Heart right ventricle (tissue), 16 donors: ENCODE measurements around the gene SLC2A9. TPM values are rescaled to one million over a fixed set of nuclear protein-coding genes. Genes with fewer than 3 reads are reported as not detected.
"Not testable (repeated sequence)": the region's sequence is repeated elsewhere in the genome, so short reads cannot be mapped to it uniquely, and the experiment has no call there.

Source experiments
- ATAC-seq, 8 donors: fragments of 200-7000 bp; cut with Tn5 transposase; one replicate each; pipeline ENCODE4 v1.9.1; 2020; ENCODE audit warnings: mild to moderate bottlenecking in 8 of 8, moderate library complexity in 8 of 8, moderate number of reproducible peaks in 1 of 8
- DNase-seq, 2 donors: peaks; one replicate each; pipeline ENCODE4 v3.0.0-alpha.2; 2020
- H3K27ac ChIP-seq, 10 donors: fragments of 200-600 bp; sonication (generic) in 2 of 10; one replicate each; pipeline versions ENCODE4 v1.5.0 to v1.8.0; 2020 to 2022; ENCODE audit warnings: mild to moderate bottlenecking in 3 of 10
- H3K27me3 ChIP-seq, 7 donors: fragments of 200-600 bp; one replicate each; pipeline ENCODE4 v1.8.0; 2021 to 2022; ENCODE audit warnings: mild to moderate bottlenecking in 2 of 7
- H3K36me3 ChIP-seq, 9 donors: fragments of 200-600 bp; sonication (generic) in 1 of 9; one replicate each; pipeline versions ENCODE4 v1.5.0 to v1.8.0; 2020 to 2022; ENCODE audit warnings: mild to moderate bottlenecking in 2 of 9
- H3K4me1 ChIP-seq, 9 donors: fragments of 200-600 bp; sonication (generic) in 1 of 9; one replicate each; pipeline versions ENCODE4 v1.5.0 to v1.8.0; 2020 to 2022; ENCODE audit warnings: mild to moderate bottlenecking in 4 of 9
- H3K4me3 ChIP-seq, 10 donors: fragments of 200-600 bp; sonication (generic) in 2 of 10; one replicate each; pipeline versions ENCODE4 v1.5.0 to v1.8.0; 2020 to 2022; ENCODE audit warnings: mild to moderate bottlenecking in 7 of 10, moderate library complexity in 2 of 10
- H3K9me3 ChIP-seq, 11 donors: fragments of 200-600 bp in 10 of 11; sonication (generic) in 2 of 11; one replicate each; pipeline versions ENCODE4 v1.5.0 to v1.8.0; 2013 to 2022; ENCODE audit warnings: mild to moderate bottlenecking in 2 of 11, control low read depth in 1 of 11, moderate library complexity in 1 of 11
- WGBS, 2 donors: extraction: QIAGEN DNeasy Blood & Tissue Kit; methylation state at CpG; one replicate each; pipeline ENCODE4 v1.1.7; 2013; ENCODE audit warnings: inconsistent platforms in 1 of 2; 5-methylcytosine and 5-hydroxymethylcytosine counted together
- intact Hi-C, 10 donors: fragments of 100-400 bp; cut with DNase I; formaldehyde crosslinking; loops; one replicate each; pipeline versions ENCODE4 v1.11.1 to v1.14.2; 2022
- polyA plus RNA-seq, 2 donors: library from polyadenylated mRNA; stranded (reverse); fragments of 200-250 nt; gene quantifications; one replicate each; pipeline ENCODE4 v1.2.3, GENCODE V29; 2013
- total RNA-seq, 10 donors: library from RNA; stranded (reverse); fragmentation: NEBNext Ultra II Directional in 3 of 10; extraction: Animal tissue kit (Norgen Biotek cat#: 25700) in 3 of 10; gene quantifications; one replicate each; pipeline versions ENCODE4 v1.2.1 to v1.2.4, GENCODE V29; 2021 to 2023
- TF ChIP-seq, protein P1 (sequence below), 9 donors: fragments of 200-600 bp; sonication (generic) in 2 of 9; IDR thresholded peaks; one replicate each; pipeline versions ENCODE4 v1.5.0 to v1.8.0; 2021 to 2022; ENCODE audit warnings: antibody characterized with exemption in 9 of 9, mild to moderate bottlenecking in 5 of 9, moderate library complexity in 1 of 9
- donor health status: Arrhythmogenic right ventricular cardiomyopathy.
- donor health status: ischemic (EF 13 %, LVEDD 7.1; RV severe dilation, severe dysfunction).
- donor health status: healthy with polysubstance abuse.
- donor health status: DM: no; HTN: yes; CAD: no.
- donor health status: DM: no; HTN: no; CAD: no.
- donor health status: ischemic (EF 25% LVEDD 6.9; RV normal size, moderate dysfunction).
- donor health status: ischemic (EF 25% LVEDD 5.7; RV mildly dilated, moderate dysfunction).
- donor health status: healthy.
- donor health status: DM: yes; HTN: yes; CAD: no.
- donor health status: Ischemic cardiomyopathy.
- donor health status: ischemic (EF 35%, LVEDD 5.7; RV mildly dilated, moderate dysfunction).
- donor health status: nonischemic (EF 11% LVEDD 7.7; RV severe dilation, severe dysfunction).
- donor health status: DM: yes; HTN: yes; CAD: no.
- donor health status: PGD.
- donor health status: ischemic (EF 29% LVEDD 5.4; RV normal size, mild dysfunction).
- donor health status: nonischemic (EF 23%, LVEDD 6.1; RV moderate dilation, normal function).

Gene SLC2A9
- total and polyA plus RNA-seq, 12 donors = 3.1 to 10.9 (median 5.5) TPM

GRCh38 chr4:9800848-9801247, 220.4 kb downstream of the SLC2A9 start:
- 72 to 75% methylated on average over 4 of the region's 4 CpGs for WGBS, 2 donors
- DNase-seq = no peak
- TF ChIP-seq, protein P1, sequence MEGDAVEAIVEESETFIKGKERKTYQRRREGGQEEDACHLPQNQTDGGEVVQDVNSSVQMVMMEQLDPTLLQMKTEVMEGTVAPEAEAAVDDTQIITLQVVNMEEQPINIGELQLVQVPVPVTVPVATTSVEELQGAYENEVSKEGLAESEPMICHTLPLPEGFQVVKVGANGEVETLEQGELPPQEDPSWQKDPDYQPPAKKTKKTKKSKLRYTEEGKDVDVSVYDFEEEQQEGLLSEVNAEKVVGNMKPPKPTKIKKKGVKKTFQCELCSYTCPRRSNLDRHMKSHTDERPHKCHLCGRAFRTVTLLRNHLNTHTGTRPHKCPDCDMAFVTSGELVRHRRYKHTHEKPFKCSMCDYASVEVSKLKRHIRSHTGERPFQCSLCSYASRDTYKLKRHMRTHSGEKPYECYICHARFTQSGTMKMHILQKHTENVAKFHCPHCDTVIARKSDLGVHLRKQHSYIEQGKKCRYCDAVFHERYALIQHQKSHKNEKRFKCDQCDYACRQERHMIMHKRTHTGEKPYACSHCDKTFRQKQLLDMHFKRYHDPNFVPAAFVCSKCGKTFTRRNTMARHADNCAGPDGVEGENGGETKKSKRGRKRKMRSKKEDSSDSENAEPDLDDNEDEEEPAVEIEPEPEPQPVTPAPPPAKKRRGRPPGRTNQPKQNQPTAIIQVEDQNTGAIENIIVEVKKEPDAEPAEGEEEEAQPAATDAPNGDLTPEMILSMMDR (IDR thresholded peaks at IDR 0.05) = no peak

DNA sequence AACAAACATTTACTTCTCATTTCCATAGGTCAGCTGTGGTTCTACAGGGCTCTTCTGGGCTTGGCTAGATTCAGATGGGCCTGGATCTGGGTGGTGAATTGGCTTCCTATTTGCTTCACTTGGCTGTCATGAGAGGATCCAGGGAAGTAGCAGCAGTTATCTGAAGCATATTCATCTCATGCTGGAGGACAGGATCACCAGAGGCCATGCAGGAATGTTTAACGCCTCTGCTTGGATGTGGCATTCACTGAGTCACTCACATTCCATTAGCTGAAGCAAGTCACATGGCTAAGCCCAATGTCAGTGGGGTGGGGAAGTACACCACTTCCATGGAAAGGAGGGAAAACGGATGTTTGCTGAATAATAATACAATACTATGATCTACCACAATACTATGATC, 224.7 kb downstream of the SLC2A9 start:
- H3K4me1 ChIP-seq, intact Hi-C loops, H3K9me3 ChIP-seq, H3K4me3 ChIP-seq, DNase-seq, H3K36me3 ChIP-seq, ATAC-seq, H3K27ac ChIP-seq: not testable (repeated sequence)
- 44 to 46% methylated on average over 2 of the region's 2 CpGs for WGBS, 2 donors
- peaks cover 0 to 12% (median 0%) of the 10 kb centered on the region in 7 donors for H3K27me3 ChIP-seq

More at GRCh38 chr4:9800848-9801247, 220.4 kb downstream of the SLC2A9 start:
- Histone ChIP-seq H3K36me3 (no peaks in the 10 kb centered on the region), H3K27me3 (peaks cover 0 to 22% (median 4%) of the 10 kb centered on the region in 7 donors), H3K4me1 (no peaks in the 10 kb centered on the region), H3K27ac (no peak overlapping the region), H3K9me3 (no peaks in the 10 kb centered on the region), H3K4me3 (no peak overlapping the region)
- intact Hi-C loops = no loop called here
- no peak for ATAC-seq

GRCh38 chr4:9792381-9792780, 228.9 kb downstream of the SLC2A9 start:
- Histone ChIP-seq H3K9me3 (peaks cover 0 to 6% (median 0%) of the 10 kb centered on the region in 11 donors), H3K27me3 (peaks cover 0 to 9% (median 0%) of the 10 kb centered on the region in 7 donors), H3K4me1 (no peaks in the 10 kb centered on the region), H3K4me3 (no peak overlapping the region), H3K27ac (no peak overlapping the region), H3K36me3 (no peaks in the 10 kb centered on the region)
- WGBS, 2 donors = 84 to 92% methylated on average over 3 of the region's 3 CpGs
- intact Hi-C loops = no loop called here
- ATAC-seq = no peak
- DNase-seq = no peak
- TF ChIP-seq, protein P1 (IDR thresholded peaks at IDR 0.05) = no peak

- ATAC-seq, intact Hi-C loops, H3K9me3 ChIP-seq, H3K36me3 ChIP-seq, DNase-seq, H3K4me1 ChIP-seq, H3K4me3 ChIP-seq, H3K27ac ChIP-seq: not testable (repeated sequence)
- peaks cover 8 to 51% (median 24%) of the 10 kb centered on the region in 7 donors for H3K27me3 ChIP-seq
- 79 to 82% methylated on average over 5 of the region's 5 CpGs for WGBS, 2 donors
Measured at GRCh38 chr4:9785891-9786290, 235.4 kb downstream of the SLC2A9 start.

DNA sequence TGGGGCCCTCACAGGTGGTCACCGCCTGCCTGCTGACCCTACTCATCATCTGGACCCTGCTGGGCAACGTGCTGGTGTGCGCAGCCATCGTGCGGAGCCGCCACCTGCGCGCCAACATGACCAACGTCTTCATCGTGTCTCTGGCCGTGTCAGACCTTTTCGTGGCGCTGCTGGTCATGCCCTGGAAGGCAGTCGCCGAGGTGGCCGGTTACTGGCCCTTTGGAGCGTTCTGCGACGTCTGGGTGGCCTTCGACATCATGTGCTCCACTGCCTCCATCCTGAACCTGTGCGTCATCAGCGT, 239.2 kb downstream of the SLC2A9 start:
- H3K4me3 ChIP-seq = no peak overlapping the region
- TF ChIP-seq, protein P1 (IDR thresholded peaks at IDR 0.05) = no peak
- no peaks in the 10 kb centered on the region for H3K9me3 ChIP-seq
- ATAC-seq (no peak), DNase-seq (no peak)
- no peak overlapping the region for H3K27ac ChIP-seq
- H3K27me3 ChIP-seq = peaks cover 8 to 64% (median 44%) of the 10 kb centered on the region in 7 donors
- H3K4me1 ChIP-seq = no peaks in the 10 kb centered on the region
- WGBS, 2 donors = 54 to 56% methylated on average over 22 of the region's 22 CpGs
- intact Hi-C loops = no loop called here
- H3K36me3 ChIP-seq = no peaks in the 10 kb centered on the region
